ENCODE measurements around the gene ZNF580. TPM values are rescaled to one million over a fixed set of nuclear protein-coding genes. Genes with fewer than 3 reads are reported as not detected.

ZNF580 gene
- polyA plus RNA-seq, 5 donors, result 32.1 to 56.3 (median 38.3) TPM

GRCh38 chr19:55656988-55657747 lies 16.4 kb downstream of the ZNF580 start:
- no peak for DNase-seq

GRCh38 chr19:55658846-55659459 lies 18.2 kb downstream of the ZNF580 start:
- DNase-seq, result no peak

GRCh38 chr19:55659822-55660221 lies 19.0 kb downstream of the ZNF580 start:
- no peak for DNase-seq

GRCh38 chr19:55660404-55660803 lies 19.6 kb downstream of the ZNF580 start:
- no peak for DNase-seq

- no peak for DNase-seq
Observed at GRCh38 chr19:55660991-55661390, 20.2 kb downstream of the ZNF580 start.

- no peak for DNase-seq
Observed at GRCh38 chr19:55661826-55662225, 21.0 kb downstream of the ZNF580 start.

- DNase-seq, result no peak
Observed at GRCh38 chr19:55663846-55664536, 23.2 kb downstream of the ZNF580 start.

GRCh38 chr19:55666343-55667005 lies 25.7 kb downstream of the ZNF580 start:
- no peak for DNase-seq

GRCh38 chr19:55667006-55667381 lies 26.2 kb downstream of the ZNF580 start:
- DNase-seq, result no peak

- DNase-seq, result no peak
Observed at GRCh38 chr19:55667511-55667910, 26.7 kb downstream of the ZNF580 start.

GRCh38 chr19:55667958-55668357 lies 27.2 kb downstream of the ZNF580 start:
- DNase-seq, result no peak

- DNase-seq, result no peak
Observed at GRCh38 chr19:55668603-55669348, 28.0 kb downstream of the ZNF580 start.

GRCh38 chr19:55669418-55670279 lies 28.8 kb downstream of the ZNF580 start:
- no peak for DNase-seq

GRCh38 chr19:55670280-55671053 lies 29.7 kb downstream of the ZNF580 start:
- DNase-seq, result no peak

GRCh38 chr19:55671054-55671378 lies 30.2 kb downstream of the ZNF580 start:
- DNase-seq, result no peak

- DNase-seq, result no peak
Observed at GRCh38 chr19:55672418-55672817, 31.6 kb downstream of the ZNF580 start.

GRCh38 chr19:55673465-55673864 lies 32.7 kb downstream of the ZNF580 start:
- no peak for DNase-seq

GRCh38 chr19:55673889-55674288 lies 33.1 kb downstream of the ZNF580 start:
- DNase-seq, result no peak

GRCh38 chr19:55674459-55674840 lies 33.6 kb downstream of the ZNF580 start:
- no peak for DNase-seq
